ENCODE measurements around the gene ZNF724.

- TF ChIP-seq CTCF (IDR thresholded peaks at IDR 0.05; ENCODE audit: insufficient read depth, low read length, poor library complexity, severe bottlenecking), result no peak
- TF ChIP-seq EZH2phosphoT487 (conservative IDR thresholded peaks at IDR 0.05; ENCODE audit: low read length), result no peak
Observed at GRCh38 chr19:23249911-23250649, at the start of gene ZNF724.
